ENCODE data around the gene MSI2. TPM values are rescaled to one million over a fixed set of nuclear protein-coding genes. Genes with fewer than 3 reads are reported as not detected.

Gene MSI2
- total RNA-seq, 1 experiment from 2014 or later, result 169 TPM

DNA sequence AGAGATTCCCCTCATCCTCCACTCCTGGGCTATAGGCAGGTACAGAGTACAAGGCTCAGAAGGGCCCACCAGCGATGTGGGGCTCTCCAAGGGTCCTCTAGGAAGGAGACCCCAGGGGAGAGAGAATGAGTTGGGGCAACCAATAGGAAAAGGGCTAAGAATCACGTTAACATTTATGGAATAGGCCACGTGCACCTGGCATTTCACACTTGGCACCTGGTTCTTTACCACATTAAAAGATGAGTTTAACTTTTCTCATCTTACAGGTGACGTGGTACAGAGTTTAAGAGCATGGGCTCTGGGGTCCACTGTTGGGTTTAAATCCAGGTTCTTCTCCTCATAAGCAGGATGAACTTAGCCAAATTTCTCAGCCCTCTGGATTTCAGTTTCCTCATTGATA is 245.7 kb downstream of the MSI2 start:
- DNase-seq, result no peak
- Histone ChIP-seq H3K79me2 (ENCODE audit: low read length) (peaks cover 93% of the 10 kb centered on the region), H3K4me3 (ENCODE audit: low read length) (no peak overlapping the region), H3K27me3 (ENCODE audit: low read length) (no peaks in the 10 kb centered on the region), H3K27ac (ENCODE audit: low read length) (peak overlapping the region; percentile 16; the same call in 1 of the 2 replicates), H3K4me1 (ENCODE audit: low read length) (peaks cover 52% of the 10 kb centered on the region), H2AFZ (ENCODE audit: low read length) (no peak overlapping the region), H3K9ac (ENCODE audit: low read length) (no peak overlapping the region), H3K9me3 (ENCODE audit: low read length) (no peaks in the 10 kb centered on the region), H3K36me3 (ENCODE audit: insufficient read depth, low read length) (no peaks in the 10 kb centered on the region), H3K4me2 (ENCODE audit: low read depth, low read length, poor library complexity, severe bottlenecking) (no peak overlapping the region), H3K9me2 (replicated peaks; ENCODE audit: insufficient read depth, low read length) (no peaks in the 10 kb centered on the region), H4K20me1 (ENCODE audit: insufficient read depth, low read depth, low read length) (no peaks in the 10 kb centered on the region)

DNA sequence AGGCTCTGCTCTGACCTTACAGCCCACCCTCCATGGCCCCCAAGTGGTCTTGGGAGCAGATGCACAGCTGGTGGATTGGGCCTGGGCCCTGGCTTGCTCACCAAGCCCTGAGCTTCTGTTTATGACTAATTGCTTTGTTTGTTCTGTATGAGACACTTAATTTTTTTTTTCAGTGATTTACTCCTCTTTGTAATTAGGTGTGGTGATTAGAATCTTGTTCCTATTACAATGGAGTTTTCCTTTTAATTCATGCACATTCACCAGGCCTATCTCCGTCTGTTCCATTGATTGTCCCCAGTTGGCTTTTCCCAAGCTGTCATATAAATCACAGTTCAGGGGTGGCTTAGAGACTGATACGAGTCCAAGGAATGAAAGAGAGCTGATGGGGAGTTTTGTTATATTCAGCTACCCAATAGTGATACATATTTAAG is 246.5 kb downstream of the MSI2 start:
- Histone ChIP-seq H3K9me3 (ENCODE audit: low read length) (no peaks in the 10 kb centered on the region), H3K9me2 (replicated peaks; ENCODE audit: insufficient read depth, low read length) (no peaks in the 10 kb centered on the region), H3K36me3 (ENCODE audit: insufficient read depth, low read length) (no peaks in the 10 kb centered on the region), H3K27me3 (ENCODE audit: low read length) (no peaks in the 10 kb centered on the region), H3K9ac (ENCODE audit: low read length) (no peak overlapping the region), H3K27ac (ENCODE audit: low read length) (peak overlapping the region; percentile 40), H2AFZ (ENCODE audit: low read length) (no peak overlapping the region), H3K4me1 (ENCODE audit: low read length) (peaks cover 54% of the 10 kb centered on the region), H3K4me3 (ENCODE audit: low read length) (no peak overlapping the region), H3K4me2 (ENCODE audit: low read depth, low read length, poor library complexity, severe bottlenecking) (no peak overlapping the region), H4K20me1 (ENCODE audit: insufficient read depth, low read depth, low read length) (no peaks in the 10 kb centered on the region), H3K79me2 (ENCODE audit: low read length) (peaks cover 93% of the 10 kb centered on the region)
- no peak for DNase-seq

DNA sequence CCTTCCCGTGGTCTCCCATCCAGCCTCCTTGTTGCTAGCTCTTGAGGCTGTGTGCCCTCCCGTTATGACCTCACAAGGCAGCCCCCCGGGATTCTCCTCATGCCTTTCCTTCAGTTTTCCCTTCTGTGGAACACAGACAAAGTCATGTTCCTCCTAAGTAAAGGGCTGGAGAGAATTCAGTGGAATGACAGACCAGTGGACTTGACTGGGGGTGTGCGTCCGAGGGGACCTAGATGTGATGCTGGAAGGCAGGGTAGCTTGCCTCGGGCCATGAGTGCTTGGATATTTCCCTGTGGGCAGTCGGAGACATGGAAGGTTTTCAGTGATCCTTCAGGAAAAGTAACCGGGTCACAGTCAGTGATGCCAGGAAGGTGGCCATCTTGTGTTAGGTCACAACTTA is 247.9 kb downstream of the MSI2 start:
- no peak overlapping the region for H3K4me3 ChIP-seq (ENCODE audit: low read length)
- peaks cover 97% of the 10 kb centered on the region for H3K79me2 ChIP-seq (ENCODE audit: low read length)
- no peak overlapping the region for H3K9ac ChIP-seq (ENCODE audit: low read length)
- no peak overlapping the region for H3K4me2 ChIP-seq (ENCODE audit: low read depth, low read length, poor library complexity, severe bottlenecking)
- H3K9me2 ChIP-seq (replicated peaks; ENCODE audit: insufficient read depth, low read length), result no peaks in the 10 kb centered on the region
- no peaks in the 10 kb centered on the region for H3K9me3 ChIP-seq (ENCODE audit: low read length)
- H3K27ac ChIP-seq (ENCODE audit: low read length), result no peak overlapping the region
- no peaks in the 10 kb centered on the region for H3K27me3 ChIP-seq (ENCODE audit: low read length)
- no peak for DNase-seq
- H4K20me1 ChIP-seq (ENCODE audit: insufficient read depth, low read depth, low read length), result no peaks in the 10 kb centered on the region
- H3K4me1 ChIP-seq (ENCODE audit: low read length), result peaks cover 61% of the 10 kb centered on the region
- H3K36me3 ChIP-seq (ENCODE audit: insufficient read depth, low read length), result no peaks in the 10 kb centered on the region
- no peak overlapping the region for H2AFZ ChIP-seq (ENCODE audit: low read length)

DNA sequence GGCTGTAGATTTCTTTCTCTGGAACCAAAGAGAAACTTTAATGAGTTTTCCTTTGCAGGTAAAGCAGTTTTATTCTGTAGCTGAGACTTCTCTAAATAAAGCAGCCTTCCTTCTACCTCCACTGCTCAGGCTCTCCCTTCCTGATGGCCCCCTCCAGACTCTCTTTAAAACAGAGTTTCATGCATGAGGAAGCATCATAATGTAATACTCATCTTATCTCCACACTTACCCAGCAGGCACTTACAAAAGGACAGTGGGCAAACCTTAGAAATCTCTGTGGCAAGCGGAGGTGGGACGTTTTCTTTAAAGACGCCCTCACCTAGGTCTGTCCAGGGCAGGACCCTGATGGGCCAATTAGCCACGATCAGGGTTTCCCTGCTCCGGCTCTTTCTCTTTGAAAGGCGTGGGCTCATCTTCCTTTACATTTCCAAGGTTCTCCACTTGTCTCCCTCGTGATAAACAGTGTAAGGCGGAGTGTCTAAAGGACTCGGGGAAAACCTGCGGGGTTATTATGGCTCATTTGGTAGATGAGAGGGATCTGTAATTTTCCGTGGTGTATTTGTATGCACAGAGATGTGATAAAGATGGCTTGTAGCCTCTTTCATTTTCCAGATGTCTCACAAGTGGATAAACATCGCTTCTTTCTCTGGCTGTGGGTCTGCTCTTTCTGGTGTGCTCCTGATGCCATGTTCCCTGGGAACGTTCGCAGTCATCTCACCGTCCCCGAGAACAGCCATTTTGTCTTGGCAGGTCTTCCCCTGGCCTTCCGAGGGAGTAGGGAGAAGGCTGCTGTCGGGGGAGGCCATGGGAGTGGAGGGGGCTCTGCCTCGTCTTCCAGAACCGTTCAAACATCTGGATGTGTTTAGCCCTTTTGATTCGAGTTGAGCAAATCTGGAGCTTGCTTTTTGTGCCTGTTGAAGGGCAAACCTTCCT is 249.8 kb downstream of the MSI2 start:
- H3K27me3 ChIP-seq (ENCODE audit: low read length), result no peaks in the 10 kb centered on the region
- no peaks in the 10 kb centered on the region for H4K20me1 ChIP-seq (ENCODE audit: insufficient read depth, low read depth, low read length)
- no peak for DNase-seq
- no peaks in the 10 kb centered on the region for H3K36me3 ChIP-seq (ENCODE audit: insufficient read depth, low read length)
- H3K9me3 ChIP-seq (ENCODE audit: low read length), result no peaks in the 10 kb centered on the region
- H3K9ac ChIP-seq (ENCODE audit: low read length), result no peak overlapping the region
- peak overlapping the region; percentile 100 for H3K27ac ChIP-seq (ENCODE audit: low read length)
- peaks cover 92% of the 10 kb centered on the region for H3K79me2 ChIP-seq (ENCODE audit: low read length)
- no peak overlapping the region for H3K4me2 ChIP-seq (ENCODE audit: low read depth, low read length, poor library complexity, severe bottlenecking)
- peaks cover 72% of the 10 kb centered on the region for H3K4me1 ChIP-seq (ENCODE audit: low read length)
- H3K9me2 ChIP-seq (replicated peaks; ENCODE audit: insufficient read depth, low read length), result no peaks in the 10 kb centered on the region
- H2AFZ ChIP-seq (ENCODE audit: low read length), result no peak overlapping the region
- H3K4me3 ChIP-seq (ENCODE audit: low read length), result no peak overlapping the region

DNA sequence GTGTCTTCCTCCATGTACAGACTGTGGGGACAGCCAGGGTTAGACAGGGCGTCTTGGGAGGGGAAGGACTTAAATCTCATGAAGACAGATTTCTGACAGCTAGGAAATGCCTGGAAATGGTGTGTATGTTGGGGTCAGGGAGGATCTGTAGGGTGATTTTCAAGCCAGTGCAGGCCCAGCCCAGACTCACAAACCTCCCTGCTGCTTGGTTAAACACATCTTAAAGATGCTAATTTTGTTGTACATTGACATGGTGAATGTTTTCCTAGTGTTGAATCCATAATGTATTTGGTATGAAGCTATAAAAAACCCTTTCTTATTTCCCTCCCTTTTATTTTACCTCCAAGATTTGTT is 250.4 kb downstream of the MSI2 start:
- no peaks in the 10 kb centered on the region for H3K9me3 ChIP-seq (ENCODE audit: low read length)
- H3K9me2 ChIP-seq (replicated peaks; ENCODE audit: insufficient read depth, low read length), result no peaks in the 10 kb centered on the region
- H3K9ac ChIP-seq (ENCODE audit: low read length), result no peak overlapping the region
- H3K4me1 ChIP-seq (ENCODE audit: low read length), result peaks cover 78% of the 10 kb centered on the region
- DNase-seq, result no peak
- no peak overlapping the region for H2AFZ ChIP-seq (ENCODE audit: low read length)
- H3K4me2 ChIP-seq (ENCODE audit: low read depth, low read length, poor library complexity, severe bottlenecking), result no peak overlapping the region
- no peak overlapping the region for H3K4me3 ChIP-seq (ENCODE audit: low read length)
- no peaks in the 10 kb centered on the region for H4K20me1 ChIP-seq (ENCODE audit: insufficient read depth, low read depth, low read length)
- H3K27me3 ChIP-seq (ENCODE audit: low read length), result no peaks in the 10 kb centered on the region
- peak overlapping the region; percentile 100 for H3K27ac ChIP-seq (ENCODE audit: low read length)
- H3K36me3 ChIP-seq (ENCODE audit: insufficient read depth, low read length), result no peaks in the 10 kb centered on the region
- H3K79me2 ChIP-seq (ENCODE audit: low read length), result peaks cover 90% of the 10 kb centered on the region

DNA sequence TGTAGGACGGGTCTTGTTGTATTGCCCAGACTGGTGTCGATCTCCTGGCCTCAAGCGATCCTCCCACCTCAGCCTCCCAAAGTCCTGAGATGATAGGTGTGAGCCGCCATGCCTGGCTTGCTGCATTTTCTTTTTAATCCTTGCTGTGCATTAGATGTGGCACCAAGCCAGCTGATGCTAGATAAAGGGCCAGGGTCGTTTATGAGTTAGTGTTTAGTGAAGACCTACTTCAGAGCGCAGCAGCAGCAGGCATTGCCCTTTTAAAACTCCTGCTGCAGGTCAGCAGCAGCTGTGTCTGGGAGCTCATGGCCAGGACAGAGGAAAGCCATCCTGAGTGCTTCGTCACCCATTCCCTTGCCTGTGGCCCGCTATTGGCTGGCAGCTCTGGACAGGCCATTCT is 251.5 kb downstream of the MSI2 start:
- H3K9ac ChIP-seq (ENCODE audit: low read length), result peak overlapping the region; percentile 30; the same call in 1 of the 2 replicates
- H3K9me3 ChIP-seq (ENCODE audit: low read length), result no peaks in the 10 kb centered on the region
- peak overlapping the region; percentile 100 for H3K27ac ChIP-seq (ENCODE audit: low read length)
- H3K4me2 ChIP-seq (ENCODE audit: low read depth, low read length, poor library complexity, severe bottlenecking), result peak overlapping the region; percentile 8
- H3K36me3 ChIP-seq (ENCODE audit: insufficient read depth, low read length), result no peaks in the 10 kb centered on the region
- H2AFZ ChIP-seq (ENCODE audit: low read length), result no peak overlapping the region
- no peak overlapping the region for H3K4me3 ChIP-seq (ENCODE audit: low read length)
- no peaks in the 10 kb centered on the region for H4K20me1 ChIP-seq (ENCODE audit: insufficient read depth, low read depth, low read length)
- no peak for DNase-seq
- H3K4me1 ChIP-seq (ENCODE audit: low read length), result peaks cover 89% of the 10 kb centered on the region
- peaks cover 91% of the 10 kb centered on the region for H3K79me2 ChIP-seq (ENCODE audit: low read length)
- no peaks in the 10 kb centered on the region for H3K27me3 ChIP-seq (ENCODE audit: low read length)
- H3K9me2 ChIP-seq (replicated peaks; ENCODE audit: insufficient read depth, low read length), result no peaks in the 10 kb centered on the region

DNA sequence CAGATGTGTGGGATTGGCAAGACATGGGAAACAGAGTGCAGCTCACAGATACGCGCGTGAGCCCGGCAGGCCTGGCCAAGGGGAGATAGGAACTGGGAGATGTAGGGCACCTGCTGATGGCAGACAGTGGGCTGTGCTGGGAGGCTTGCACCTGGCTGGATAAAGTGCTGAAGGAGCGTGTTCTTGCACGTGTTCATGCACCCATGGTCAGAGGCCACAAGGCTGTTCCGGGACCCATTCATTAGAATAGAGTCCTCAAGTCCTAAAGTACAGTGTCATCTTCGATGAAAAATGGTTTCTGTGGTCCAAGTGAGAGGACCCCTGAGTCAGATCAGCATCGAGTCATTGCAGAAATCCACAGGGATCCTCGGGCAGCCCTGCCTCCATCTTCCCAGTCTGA is 252.3 kb downstream of the MSI2 start:
- Histone ChIP-seq H4K20me1 (ENCODE audit: insufficient read depth, low read depth, low read length) (no peaks in the 10 kb centered on the region), H3K79me2 (ENCODE audit: low read length) (peaks cover 90% of the 10 kb centered on the region), H3K27ac (ENCODE audit: low read length) (peak overlapping the region; percentile 100), H3K4me1 (ENCODE audit: low read length) (peaks cover 98% of the 10 kb centered on the region), H3K9me3 (ENCODE audit: low read length) (no peaks in the 10 kb centered on the region), H3K9ac (ENCODE audit: low read length) (peak overlapping the region; percentile 30; the same call in 1 of the 2 replicates), H3K27me3 (ENCODE audit: low read length) (no peaks in the 10 kb centered on the region), H3K4me3 (ENCODE audit: low read length) (no peak overlapping the region), H3K4me2 (ENCODE audit: low read depth, low read length, poor library complexity, severe bottlenecking) (peak overlapping the region; percentile 8), H2AFZ (ENCODE audit: low read length) (no peak overlapping the region), H3K36me3 (ENCODE audit: insufficient read depth, low read length) (no peaks in the 10 kb centered on the region), H3K9me2 (replicated peaks; ENCODE audit: insufficient read depth, low read length) (no peaks in the 10 kb centered on the region)
- peak; percentile 64 for DNase-seq

DNA sequence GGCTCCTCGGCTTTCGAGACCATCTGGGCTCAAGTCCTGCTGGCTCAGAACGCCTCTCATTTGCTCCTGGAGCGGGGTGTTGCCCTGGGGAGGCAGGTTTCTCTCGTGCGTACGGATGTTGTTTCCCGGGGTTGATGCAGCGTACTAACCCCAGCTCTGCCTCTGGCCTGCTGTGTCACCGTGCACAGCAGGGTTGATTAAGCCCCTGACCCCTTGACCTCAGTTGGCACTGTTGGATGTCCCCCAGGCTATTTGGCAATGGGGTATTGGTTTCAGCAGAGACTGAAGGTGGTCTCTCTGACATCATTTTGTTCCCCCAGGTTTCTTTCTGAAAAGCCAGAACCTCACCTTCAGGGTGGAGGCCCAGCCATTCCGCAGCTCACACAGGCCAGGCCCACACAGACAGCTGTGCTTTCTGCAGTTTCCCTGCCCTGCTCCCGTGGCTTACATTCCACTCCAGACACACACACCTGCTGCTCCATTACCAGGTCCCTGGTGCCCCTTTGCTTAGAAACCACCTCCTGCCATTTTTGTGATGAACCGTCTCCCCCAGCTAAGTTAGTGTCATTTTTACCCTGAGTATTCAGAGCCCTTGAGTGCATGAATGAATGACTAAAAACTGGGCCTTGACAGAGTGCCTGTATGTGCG is 255.3 kb downstream of the MSI2 start:
- peak overlapping the region; percentile 81 for H3K4me2 ChIP-seq (ENCODE audit: low read depth, low read length, poor library complexity, severe bottlenecking)
- peaks cover 99% of the 10 kb centered on the region for H3K4me1 ChIP-seq (ENCODE audit: low read length)
- no peaks in the 10 kb centered on the region for H4K20me1 ChIP-seq (ENCODE audit: insufficient read depth, low read depth, low read length)
- H3K27ac ChIP-seq (ENCODE audit: low read length), result peak overlapping the region; percentile 100
- H3K9me3 ChIP-seq (ENCODE audit: low read length), result no peaks in the 10 kb centered on the region
- H3K27me3 ChIP-seq (ENCODE audit: low read length), result no peaks in the 10 kb centered on the region
- H3K36me3 ChIP-seq (ENCODE audit: insufficient read depth, low read length), result 0 out of 2 replicates have a peak, but pooled peaks cover 3% of the 10 kb centered on the region
- H2AFZ ChIP-seq (ENCODE audit: low read length), result no peak overlapping the region
- peaks cover 89% of the 10 kb centered on the region for H3K79me2 ChIP-seq (ENCODE audit: low read length)
- no peaks in the 10 kb centered on the region for H3K9me2 ChIP-seq (replicated peaks; ENCODE audit: insufficient read depth, low read length)
- peak overlapping the region; percentile 64 for H3K9ac ChIP-seq (ENCODE audit: low read length)
- no peak for DNase-seq
- H3K4me3 ChIP-seq (ENCODE audit: low read length), result no peak overlapping the region
